Effector memory CD4-positive, alpha-beta T cell (primary cell): ENCODE results near the gene SCLT1.

ENCODE experiments used
- DNase-seq, 3 donors: peaks; one replicate each; pipeline ENCODE4 v3.0.0-alpha.2; 2020
- H3K27ac ChIP-seq: 2 replicates; pipeline ENCODE4 v1.7.0; 2013; ENCODE audit warnings: mild to moderate bottlenecking, low read length, moderate library complexity; ENCODE audit not compliant: insufficient read depth, poor library complexity, severe bottlenecking
- H3K27me3 ChIP-seq: replicated peaks from 2 replicates; pipeline ENCODE4 v1.7.0; 2013; ENCODE audit warnings: mild to moderate bottlenecking, low read length; ENCODE audit not compliant: insufficient read depth, control insufficient read depth, poor library complexity, severe bottlenecking
- H3K36me3 ChIP-seq: 2 replicates; pipeline ENCODE4 v1.7.0; 2013; ENCODE audit warnings: mild to moderate bottlenecking, low read length, moderate library complexity; ENCODE audit not compliant: control insufficient read depth, insufficient read depth
- H3K4me1 ChIP-seq: 2 replicates; pipeline ENCODE4 v1.7.0; 2013; ENCODE audit warnings: low read length, mild to moderate bottlenecking; ENCODE audit not compliant: control insufficient read depth, insufficient read depth, poor library complexity, severe bottlenecking
- H3K4me3 ChIP-seq: 2 replicates; pipeline ENCODE4 v1.7.0; 2013; ENCODE audit warnings: low read length, low read depth, mild to moderate bottlenecking; ENCODE audit not compliant: insufficient read depth, poor library complexity, severe bottlenecking
- H3K9me3 ChIP-seq: 2 replicates; pipeline ENCODE4 v1.7.0; 2013; ENCODE audit warnings: mild to moderate bottlenecking, low read length, moderate library complexity; ENCODE audit not compliant: control insufficient read depth

SCLT1 gene

DNA sequence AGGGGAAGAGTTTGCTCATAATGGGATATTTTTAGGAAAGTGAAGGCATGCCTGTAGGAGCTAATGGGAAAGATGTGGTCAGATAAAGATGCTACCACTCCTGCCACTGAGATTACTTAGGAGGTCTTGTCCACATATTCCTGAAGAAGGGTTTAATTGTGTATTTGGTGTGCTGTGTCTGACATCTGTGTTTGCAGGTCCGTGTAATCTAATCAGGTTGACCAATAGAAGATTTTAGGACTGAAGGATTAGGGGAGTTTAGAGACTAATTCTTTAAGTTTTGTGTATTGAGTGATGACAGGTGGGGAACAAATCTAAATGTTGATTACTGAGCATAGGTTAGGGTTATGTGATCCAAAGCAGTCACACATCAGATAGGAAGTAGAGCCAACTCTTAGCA is 226.6 kb downstream of the SCLT1 start:
- no peaks in the 10 kb centered on the region for H3K27me3 ChIP-seq
- DNase-seq, result no peak
- no peak overlapping the region for H3K4me3 ChIP-seq
- H3K27ac ChIP-seq, result no peak overlapping the region
- peaks cover 16% of the 10 kb centered on the region for H3K4me1 ChIP-seq
- peaks cover 59% of the 10 kb centered on the region for H3K36me3 ChIP-seq
- H3K9me3 ChIP-seq, result no peaks in the 10 kb centered on the region

DNA sequence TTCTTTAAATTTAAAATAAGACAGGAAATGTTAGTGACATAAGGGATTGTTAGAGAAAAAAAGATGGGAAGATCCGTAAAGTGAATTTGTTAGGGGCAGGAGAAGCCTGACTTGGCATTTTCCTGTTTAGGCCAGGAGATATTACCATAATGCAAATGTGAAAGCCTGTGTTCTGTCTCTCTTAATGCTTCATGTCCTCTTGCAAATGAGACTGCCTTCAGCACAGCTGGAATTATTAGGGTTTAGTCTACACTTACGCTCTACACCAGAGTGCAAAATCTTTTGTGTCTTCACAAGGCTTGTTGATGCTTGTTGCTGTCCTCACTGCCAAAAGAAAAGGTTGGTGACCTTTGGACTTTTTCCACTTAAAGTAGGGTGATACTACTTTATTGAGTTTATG is 227.1 kb downstream of the SCLT1 start:
- no peak overlapping the region for H3K27ac ChIP-seq
- peaks cover 59% of the 10 kb centered on the region for H3K36me3 ChIP-seq

DNA sequence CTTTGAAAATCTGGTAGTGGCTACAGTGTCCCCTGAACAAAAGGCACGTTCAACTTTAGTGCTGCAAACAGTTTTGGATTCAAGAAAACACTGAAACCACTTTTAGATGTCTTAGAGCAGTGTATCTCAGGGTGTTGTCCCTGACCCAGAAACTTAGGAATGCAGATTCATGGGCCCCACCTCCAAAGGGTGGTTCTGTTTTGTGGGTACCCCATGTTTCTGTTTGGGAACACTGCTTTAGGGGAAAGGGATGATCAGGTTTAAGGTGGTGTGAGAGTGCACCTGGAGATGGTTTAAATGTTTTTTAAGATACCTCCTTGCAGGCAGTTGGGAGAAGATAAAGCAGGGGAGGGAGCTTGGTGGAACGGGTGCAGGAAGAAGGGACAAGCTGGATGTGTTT is 228.2 kb downstream of the SCLT1 start:
- Histone ChIP-seq H3K4me1 (peaks cover 23% of the 10 kb centered on the region), H3K9me3 (no peaks in the 10 kb centered on the region), H3K4me3 (no peak overlapping the region), H3K27ac (no peak overlapping the region), H3K36me3 (peaks cover 58% of the 10 kb centered on the region), H3K27me3 (no peaks in the 10 kb centered on the region)
- no peak for DNase-seq

More for the DNA sequence above, 227.1 kb downstream of the SCLT1 start:
- Histone ChIP-seq H3K4me1 (peaks cover 20% of the 10 kb centered on the region), H3K9me3 (no peaks in the 10 kb centered on the region), H3K4me3 (no peak overlapping the region), H3K27me3 (no peaks in the 10 kb centered on the region)
- DNase-seq, result no peak

DNA sequence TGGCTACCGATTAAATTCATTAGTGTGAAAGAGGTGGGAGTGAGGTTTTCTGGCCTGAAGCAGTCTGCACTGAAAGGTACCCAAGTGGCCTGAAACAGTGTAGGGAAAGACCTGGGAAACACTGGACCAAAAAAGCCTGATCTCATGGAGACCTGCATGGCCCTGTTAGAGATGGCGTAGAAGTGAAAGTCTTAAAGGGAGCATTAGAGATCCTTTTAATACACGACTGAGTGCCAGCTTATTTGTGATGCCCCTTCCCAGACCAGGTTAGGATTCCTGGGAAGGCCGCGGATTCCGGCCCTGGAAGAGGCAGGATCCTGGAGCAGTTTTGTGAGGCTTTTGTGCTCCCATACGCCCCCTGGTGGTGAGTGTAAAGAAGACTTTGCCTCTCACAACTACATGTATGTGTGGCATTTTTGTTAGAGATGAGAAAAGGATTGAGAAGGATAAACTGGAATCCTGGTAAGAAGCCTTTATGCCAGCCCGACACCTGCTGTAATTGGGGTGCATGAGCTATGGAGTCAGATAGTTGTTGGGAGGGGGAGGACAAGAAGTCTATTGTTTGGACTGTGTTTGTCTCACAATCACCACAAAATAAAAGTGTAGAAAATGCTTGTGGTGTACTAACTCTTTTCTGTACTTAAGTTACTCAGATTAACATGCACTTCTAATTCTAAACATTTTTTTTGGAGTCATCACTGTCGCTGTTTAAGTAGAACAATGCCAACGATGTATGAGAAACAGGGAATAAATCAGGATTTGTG is 229.8 kb downstream of the SCLT1 start:
- no peak overlapping the region for H3K4me3 ChIP-seq
- peaks cover 23% of the 10 kb centered on the region for H3K4me1 ChIP-seq
- H3K9me3 ChIP-seq, result no peaks in the 10 kb centered on the region
- no peaks in the 10 kb centered on the region for H3K27me3 ChIP-seq
- peak; percentile 27 to 64 (median 32) for DNase-seq
- peaks cover 54% of the 10 kb centered on the region for H3K36me3 ChIP-seq
- peak overlapping the region; percentile 43 for H3K27ac ChIP-seq

DNA sequence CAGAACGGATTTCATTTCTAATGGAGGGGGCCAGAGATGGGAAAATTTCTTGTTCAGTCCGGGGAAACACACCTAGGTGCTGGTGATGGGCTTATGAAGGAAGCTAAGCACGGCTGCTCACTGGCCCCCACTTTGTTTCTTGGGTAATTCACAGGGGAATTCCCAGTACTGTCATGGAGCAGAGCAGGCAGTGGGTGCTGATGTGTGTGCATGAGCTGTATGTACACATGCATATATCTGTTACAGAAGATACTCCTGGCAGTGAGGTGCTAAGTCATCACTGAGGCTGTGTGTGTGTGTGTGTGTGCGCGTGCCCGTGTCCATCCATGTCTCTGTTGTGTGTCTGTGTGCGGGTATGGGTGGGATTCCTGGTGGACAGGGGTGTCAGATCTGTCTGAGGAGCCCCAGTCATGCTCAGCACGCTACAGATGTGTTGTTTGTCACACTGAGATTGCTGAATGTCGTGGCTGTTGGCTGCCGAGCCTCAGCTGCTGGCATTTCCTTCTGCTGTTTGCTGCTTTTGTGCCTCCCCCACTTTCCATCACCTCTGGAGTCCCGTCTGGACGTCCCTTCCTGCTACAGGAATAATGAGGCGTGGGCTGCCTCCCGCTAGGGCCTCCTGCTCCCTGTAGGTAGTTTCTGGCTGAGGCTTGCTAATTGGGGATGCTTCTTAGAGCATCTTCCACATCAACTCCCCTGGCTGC is 230.6 kb downstream of the SCLT1 start:
- Histone ChIP-seq H3K27ac (peak overlapping the region; percentile 53), H3K27me3 (no peaks in the 10 kb centered on the region), H3K36me3 (peaks cover 53% of the 10 kb centered on the region), H3K4me1 (peaks cover 23% of the 10 kb centered on the region), H3K4me3 (no peak overlapping the region), H3K9me3 (no peaks in the 10 kb centered on the region)
- DNase-seq, result peak; percentile 12 to 30 (median 18)

DNA sequence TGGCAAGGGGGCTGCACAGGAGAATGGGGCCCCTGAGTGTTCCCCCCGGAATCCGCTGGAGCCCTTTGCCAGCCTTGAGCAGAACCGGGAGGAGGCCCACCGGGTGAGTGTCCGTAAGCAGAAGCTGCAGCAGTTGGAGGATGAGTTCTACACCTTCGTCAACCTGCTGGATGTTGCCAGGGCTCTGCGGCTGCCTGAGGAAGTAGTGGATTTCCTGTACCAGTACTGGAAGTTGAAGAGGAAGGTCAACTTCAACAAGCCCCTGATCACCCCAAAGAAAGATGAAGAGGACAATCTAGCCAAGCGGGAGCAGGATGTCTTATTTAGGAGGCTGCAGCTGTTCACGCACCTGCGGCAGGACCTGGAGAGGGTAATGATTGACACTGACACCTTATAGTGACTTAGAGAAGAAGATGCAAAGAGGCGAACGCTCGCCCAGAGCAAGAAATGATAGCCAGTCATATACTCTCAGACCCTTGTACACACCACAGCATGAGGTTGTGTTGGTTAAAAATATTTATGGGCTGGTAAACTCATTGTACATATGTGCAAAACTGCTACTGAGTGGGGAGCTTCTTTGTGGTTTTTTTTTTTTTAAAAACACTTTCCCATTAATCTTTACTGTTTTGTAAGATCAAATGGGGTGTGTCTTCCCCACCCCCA is 231.4 kb downstream of the SCLT1 start:
- peaks cover 59% of the 10 kb centered on the region for H3K36me3 ChIP-seq
- no peak for DNase-seq

DNA sequence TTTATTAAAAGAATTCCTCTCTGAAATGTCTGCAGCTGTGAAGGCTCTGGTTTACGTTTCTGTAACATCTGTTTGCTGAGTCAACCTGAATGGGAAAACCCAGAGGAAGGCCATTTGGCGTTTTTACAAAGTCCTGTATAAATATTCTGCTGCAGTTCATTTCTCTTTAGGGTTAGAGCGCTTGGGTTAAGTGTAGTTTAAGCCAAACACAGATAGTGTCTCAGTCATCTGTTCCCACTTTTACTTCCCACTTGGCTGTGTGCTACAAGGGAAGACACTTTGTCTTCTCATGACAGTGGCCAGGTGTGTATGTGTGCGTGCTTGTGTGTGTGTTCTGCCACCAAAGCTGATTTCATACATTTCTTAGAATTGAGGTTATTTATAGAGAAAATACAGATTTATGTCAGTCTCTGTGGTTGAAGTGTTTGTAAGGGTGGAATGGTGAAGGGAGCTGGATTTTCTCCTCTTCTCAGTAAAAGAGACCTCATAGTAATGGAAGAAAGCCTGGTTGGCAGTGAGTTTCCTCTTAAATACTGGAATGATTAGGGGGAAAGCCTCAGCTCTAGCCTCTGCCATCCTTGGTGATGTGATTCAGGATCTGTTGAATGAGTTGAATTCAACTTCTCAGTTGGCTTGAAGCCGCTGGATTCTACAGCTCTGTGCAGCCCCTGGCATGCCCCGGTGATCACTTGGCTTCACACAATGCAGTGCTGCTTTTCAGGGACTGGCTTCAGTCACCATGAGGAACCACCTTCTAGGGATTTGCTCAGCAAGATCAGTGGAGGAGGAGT is 233.3 kb downstream of the SCLT1 start:
- Histone ChIP-seq H3K4me3 (no peak overlapping the region), H3K36me3 (peaks cover 64% of the 10 kb centered on the region), H3K27me3 (no peaks in the 10 kb centered on the region), H3K4me1 (peaks cover 23% of the 10 kb centered on the region), H3K27ac (no peak overlapping the region), H3K9me3 (no peaks in the 10 kb centered on the region)
- DNase-seq, result no peak

More for the DNA sequence above, 231.4 kb downstream of the SCLT1 start:
- Histone ChIP-seq H3K4me3 (no peak overlapping the region), H3K9me3 (no peaks in the 10 kb centered on the region), H3K27ac (peak overlapping the region; percentile 53), H3K4me1 (peaks cover 23% of the 10 kb centered on the region), H3K27me3 (no peaks in the 10 kb centered on the region)

DNA sequence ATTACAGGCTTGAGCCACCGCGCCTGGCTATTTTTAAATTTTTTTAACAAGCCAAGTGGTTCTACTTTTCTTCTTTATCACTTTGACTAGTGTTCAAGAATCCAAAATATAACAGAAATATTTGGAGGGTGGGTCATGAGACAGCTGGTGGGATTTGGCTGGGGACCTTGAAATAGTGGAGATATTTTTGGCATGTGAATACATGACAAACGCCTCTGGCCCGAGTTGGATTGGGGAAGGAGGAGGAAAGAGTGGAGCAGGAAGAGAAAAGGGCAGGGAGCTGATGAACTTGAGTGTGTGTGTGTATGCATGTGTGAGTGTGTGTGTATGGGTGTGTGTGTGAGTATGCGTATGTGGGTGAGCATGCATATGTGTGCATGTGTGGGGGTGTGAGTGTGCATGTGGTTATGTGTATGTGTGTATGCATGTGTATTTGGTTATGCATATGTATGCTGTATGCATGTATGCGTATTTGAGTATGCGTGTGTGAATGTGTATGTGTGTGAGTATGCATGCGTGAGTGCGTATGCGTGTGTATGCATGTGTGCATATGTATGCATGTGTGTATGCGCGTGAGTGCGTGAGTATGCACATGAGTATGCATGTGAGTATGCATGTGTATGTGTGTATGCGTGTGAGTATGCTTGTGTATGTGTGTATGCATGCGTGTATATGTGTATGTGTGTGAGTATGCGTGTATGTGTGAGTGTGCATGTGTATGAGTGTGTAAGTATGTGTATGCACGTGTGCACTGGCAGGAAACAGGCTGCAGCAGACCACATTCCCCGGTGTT is 234.3 kb downstream of the SCLT1 start:
- no peak for DNase-seq
- Histone ChIP-seq H3K9me3 (no peaks in the 10 kb centered on the region), H3K36me3 (peaks cover 62% of the 10 kb centered on the region), H3K4me3 (no peak overlapping the region), H3K27me3 (no peaks in the 10 kb centered on the region), H3K4me1 (peaks cover 29% of the 10 kb centered on the region), H3K27ac (no peak overlapping the region)

DNA sequence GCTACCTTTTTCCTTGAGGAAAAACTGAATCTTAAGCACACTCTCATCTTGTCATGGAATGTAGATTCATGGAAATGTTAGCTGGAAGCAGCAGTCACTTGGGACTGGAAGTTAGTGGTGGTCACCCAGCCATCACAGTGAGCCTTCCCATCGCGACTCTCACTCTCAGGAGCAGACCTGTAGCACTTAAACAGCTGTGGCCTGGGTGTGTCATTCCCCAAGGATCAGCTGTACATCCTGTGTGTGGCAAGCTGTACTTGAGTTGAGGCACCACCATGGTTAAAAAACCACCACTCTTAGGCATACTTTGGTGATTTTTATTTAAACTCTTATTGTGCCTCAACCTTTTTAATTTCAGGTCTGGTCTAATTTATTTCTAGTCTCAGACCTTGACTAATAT is 237.1 kb downstream of the SCLT1 start:
- Histone ChIP-seq H3K36me3 (peaks cover 65% of the 10 kb centered on the region), H3K27ac (no peak overlapping the region), H3K9me3 (no peaks in the 10 kb centered on the region), H3K27me3 (no peaks in the 10 kb centered on the region), H3K4me1 (peaks cover 11% of the 10 kb centered on the region), H3K4me3 (no peak overlapping the region)
- no peak for DNase-seq
